Measurements from ENCODE around the gene FARS2. TPM values are rescaled to one million over a fixed set of nuclear protein-coding genes. Genes with fewer than 3 reads are reported as not detected.

FARS2 gene
- total RNA-seq, 1 donor from 2014 or later = 18.3 TPM

- Histone ChIP-seq H3K9me3 (peaks cover under 1% of the 10 kb centered on the region), H3K36me3 (no peaks in the 10 kb centered on the region), H3K4me3 (no peak overlapping the region), H3K27me3 (no peaks in the 10 kb centered on the region), H3K27ac (no peak overlapping the region), H3K4me1 (no peaks in the 10 kb centered on the region)
- intact Hi-C loops (cut with DNase I) = no loop called here
- TF ChIP-seq CTCF (IDR thresholded peaks at IDR 0.05) = no peak
- ATAC-seq (no peak), DNase-seq (no peak)
Measured at GRCh38 chr6:5759571-5759970, 498.3 kb downstream of the FARS2 start.

- H3K27me3 ChIP-seq = no peaks in the 10 kb centered on the region
- no peak for ATAC-seq
- no peak overlapping the region for H3K27ac ChIP-seq
- no peaks in the 10 kb centered on the region for H3K4me1 ChIP-seq
- H3K9me3 ChIP-seq = no peaks in the 10 kb centered on the region
- no peak overlapping the region for H3K4me3 ChIP-seq
- no peak for TF ChIP-seq CTCF (IDR thresholded peaks at IDR 0.05)
- no peaks in the 10 kb centered on the region for H3K36me3 ChIP-seq
- intact Hi-C loops (cut with DNase I) = no loop called here
- no peak for DNase-seq
Measured at GRCh38 chr6:5761370-5761769, 500.1 kb downstream of the FARS2 start.

GRCh38 chr6:5762561-5762968, 501.3 kb downstream of the FARS2 start:
- Histone ChIP-seq H3K36me3 (no peaks in the 10 kb centered on the region), H3K4me3 (no peak overlapping the region), H3K27ac (no peak overlapping the region), H3K9me3 (no peaks in the 10 kb centered on the region), H3K27me3 (no peaks in the 10 kb centered on the region), H3K4me1 (no peaks in the 10 kb centered on the region)
- no peak for TF ChIP-seq CTCF (IDR thresholded peaks at IDR 0.05)
- DNase-seq (no peak), ATAC-seq (no peak)
- intact Hi-C loops (cut with DNase I) = no loop called here

- H3K4me3 ChIP-seq = no peak overlapping the region
- H3K36me3 ChIP-seq = no peaks in the 10 kb centered on the region
- H3K9me3 ChIP-seq = no peaks in the 10 kb centered on the region
- H3K4me1 ChIP-seq = no peaks in the 10 kb centered on the region
- no peaks in the 10 kb centered on the region for H3K27me3 ChIP-seq
- ATAC-seq = no peak
- H3K27ac ChIP-seq = no peak overlapping the region
- intact Hi-C loops (cut with DNase I) = no loop called here
- DNase-seq = no peak
- TF ChIP-seq CTCF (IDR thresholded peaks at IDR 0.05) = no peak
Measured at GRCh38 chr6:5763407-5763806, 502.1 kb downstream of the FARS2 start.

GRCh38 chr6:5763871-5764270, 502.6 kb downstream of the FARS2 start:
- no peak overlapping the region for H3K27ac ChIP-seq
- no peak for ATAC-seq
- no peak for DNase-seq
- no peaks in the 10 kb centered on the region for H3K4me1 ChIP-seq
- no peak for TF ChIP-seq CTCF (IDR thresholded peaks at IDR 0.05)
- no peaks in the 10 kb centered on the region for H3K9me3 ChIP-seq
- no peaks in the 10 kb centered on the region for H3K27me3 ChIP-seq
- intact Hi-C loops (cut with DNase I) = no loop called here
- no peak overlapping the region for H3K4me3 ChIP-seq
- H3K36me3 ChIP-seq = no peaks in the 10 kb centered on the region

- H3K4me1 ChIP-seq = no peaks in the 10 kb centered on the region
- H3K27ac ChIP-seq = no peak overlapping the region
- H3K4me3 ChIP-seq = no peak overlapping the region
- H3K9me3 ChIP-seq = no peaks in the 10 kb centered on the region
- intact Hi-C loops (cut with DNase I) = no loop called here
- no peak for TF ChIP-seq CTCF (IDR thresholded peaks at IDR 0.05)
- H3K27me3 ChIP-seq = no peaks in the 10 kb centered on the region
- ATAC-seq (peak; percentile 46), DNase-seq (no peak)
- H3K36me3 ChIP-seq = no peaks in the 10 kb centered on the region
Measured at GRCh38 chr6:5764401-5764955, 503.2 kb downstream of the FARS2 start.

Measured in upper lobe of right lung (tissue), 1 donor.